PC-9 (cell line): ENCODE measurements around the gene SPON1. TPM values are rescaled to one million over a fixed set of nuclear protein-coding genes. Genes with fewer than 3 reads are reported as not detected.

Source experiments
- BruUV-seq: library from RNA; stranded (reverse); fragments of 400-500 nt; replicated peaks from 2 replicates; lab custom pipeline; 2021; lab: Mats Ljungman, UMichigan
- CTCF ChIA-PET: fragments of 300-600 bp; sonication (Branson Sonifier 250); formaldehyde crosslinking; loops from one replicate; lab custom pipeline; 2022; ENCODE audit warnings: antibody characterized with exemption; lab: Charles Lee
- POLR2A ChIA-PET: fragments of 300-600 bp; sonication (Branson Sonifier 250); formaldehyde crosslinking; loops from one replicate; lab custom pipeline; 2022; ENCODE audit warnings: antibody characterized with exemption; ENCODE audit not compliant: unreplicated experiment; lab: Charles Lee
- DNase-seq, 2 experiments: peaks; one replicate each; pipeline versions ENCODE4 v3.0.0 to v3.0.0-alpha.2; 2015 to 2022; ENCODE audit warnings: mixed read lengths in 1 of 2
- H2AFZ ChIP-seq: fragments of 200-600 bp; sonication (generic); 2 replicates; pipeline ENCODE4 v1.8.1; 2017; ENCODE audit warnings: antibody characterized with exemption
- H3F3A ChIP-seq: fragments of 200-600 bp; sonication (generic); 2 replicates; pipeline ENCODE4 v1.8.1; 2017; ENCODE audit warnings: antibody characterized with exemption, mild to moderate bottlenecking, low read depth; ENCODE audit not compliant: insufficient read depth
- H3K27ac ChIP-seq: fragments of 200-600 bp; sonication (generic); 2 replicates; pipeline ENCODE4 v1.6.1; 2016; ENCODE audit warnings: mixed run types
- H3K27me3 ChIP-seq: fragments of 200-600 bp; sonication (generic); 2 replicates; pipeline ENCODE4 v1.6.1; 2016; ENCODE audit warnings: low read depth, mixed run types; ENCODE audit not compliant: insufficient read depth
- H3K36me3 ChIP-seq: fragments of 200-600 bp; sonication (generic); 2 replicates; pipeline ENCODE4 v1.6.1; 2016; ENCODE audit warnings: low read depth, mixed run types
- H3K4me1 ChIP-seq: fragments of 200-600 bp; sonication (generic); replicated peaks from 2 replicates; pipeline ENCODE4 v1.6.1; 2016; ENCODE audit warnings: mixed run types; ENCODE audit not compliant: insufficient read depth
- H3K4me2 ChIP-seq: fragments of 200-600 bp; sonication (generic); 2 replicates; pipeline ENCODE4 v1.6.1; 2017; ENCODE audit warnings: mixed run types
- H3K4me3 ChIP-seq: fragments of 200-600 bp; sonication (generic); 2 replicates; pipeline ENCODE4 v1.6.1; 2016; ENCODE audit warnings: mixed run types
- H3K79me2 ChIP-seq: fragments of 200-600 bp; sonication (generic); 2 replicates; pipeline ENCODE4 v1.6.1; 2017; ENCODE audit warnings: low read depth, mixed run types
- H3K9me2 ChIP-seq: fragments of 200-600 bp; sonication (generic); 2 replicates; pipeline ENCODE4 v1.8.1; 2017; ENCODE audit warnings: mild to moderate bottlenecking; ENCODE audit not compliant: insufficient read depth
- H3K9me3 ChIP-seq: fragments of 200-600 bp; sonication (generic); 2 replicates; pipeline ENCODE4 v1.8.1; 2016; ENCODE audit warnings: low read depth; ENCODE audit not compliant: insufficient read depth
- H4K20me1 ChIP-seq: fragments of 200-600 bp; sonication (generic); 2 replicates; pipeline ENCODE4 v1.8.1; 2017; ENCODE audit not compliant: insufficient read depth
- EZH2 ChIP-seq: fragments of 200-600 bp; sonication (generic); IDR thresholded peaks from 2 replicates; pipeline ENCODE4 v1.8.0; 2017; ENCODE audit warnings: antibody characterized with exemption, low read depth
- intact Hi-C: fragments of 100-400 bp; cut with micrococcal nuclease; formaldehyde crosslinking; loops from one replicate; pipeline ENCODE4 v1.10.0; 2022; ENCODE audit not compliant: unreplicated experiment
- total RNA-seq: library from RNA; stranded (reverse); gene quantifications from 2 replicates; pipeline ENCODE4 v1.2.3, GENCODE V29; 2021
- TF ChIP-seq, protein P1 (sequence below): fragments of 200-600 bp; sonication (generic); conservative IDR thresholded peaks from 2 replicates; pipeline ENCODE4 v1.6.1; 2017; ENCODE audit warnings: mixed run types, antibody characterized with exemption, mild to moderate bottlenecking, moderate library complexity

Gene SPON1
- total RNA-seq, 1 experiment from 2014 or later, result 0.70 TPM

- Histone ChIP-seq H3K27me3 (no peaks in the 10 kb centered on the region), H3K4me3 (no peak overlapping the region), H4K20me1 (no peaks in the 10 kb centered on the region), H3K79me2 (no peaks in the 10 kb centered on the region), H3K4me2 (no peak overlapping the region), H3K27ac (no peak overlapping the region), H3K9me2 (no peaks in the 10 kb centered on the region), H3F3A (no peaks in the 10 kb centered on the region), H3K36me3 (no peaks in the 10 kb centered on the region), H3K9me3 (no peaks in the 10 kb centered on the region), H3K4me1 (no peaks in the 10 kb centered on the region), H2AFZ (no peak overlapping the region)
- intact Hi-C loops, result no loop called here
- ChIA-PET POLR2A (no interaction called here), CTCF (no interaction called here)
- no peak for DNase-seq
- TF ChIP-seq, protein P1, sequence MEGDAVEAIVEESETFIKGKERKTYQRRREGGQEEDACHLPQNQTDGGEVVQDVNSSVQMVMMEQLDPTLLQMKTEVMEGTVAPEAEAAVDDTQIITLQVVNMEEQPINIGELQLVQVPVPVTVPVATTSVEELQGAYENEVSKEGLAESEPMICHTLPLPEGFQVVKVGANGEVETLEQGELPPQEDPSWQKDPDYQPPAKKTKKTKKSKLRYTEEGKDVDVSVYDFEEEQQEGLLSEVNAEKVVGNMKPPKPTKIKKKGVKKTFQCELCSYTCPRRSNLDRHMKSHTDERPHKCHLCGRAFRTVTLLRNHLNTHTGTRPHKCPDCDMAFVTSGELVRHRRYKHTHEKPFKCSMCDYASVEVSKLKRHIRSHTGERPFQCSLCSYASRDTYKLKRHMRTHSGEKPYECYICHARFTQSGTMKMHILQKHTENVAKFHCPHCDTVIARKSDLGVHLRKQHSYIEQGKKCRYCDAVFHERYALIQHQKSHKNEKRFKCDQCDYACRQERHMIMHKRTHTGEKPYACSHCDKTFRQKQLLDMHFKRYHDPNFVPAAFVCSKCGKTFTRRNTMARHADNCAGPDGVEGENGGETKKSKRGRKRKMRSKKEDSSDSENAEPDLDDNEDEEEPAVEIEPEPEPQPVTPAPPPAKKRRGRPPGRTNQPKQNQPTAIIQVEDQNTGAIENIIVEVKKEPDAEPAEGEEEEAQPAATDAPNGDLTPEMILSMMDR, result no peak
- no peak for TF ChIP-seq EZH2
- no TSS peak for BruUV-seq
Measured at GRCh38 chr11:14106303-14107049, 144.0 kb downstream of the SPON1 start.

DNA sequence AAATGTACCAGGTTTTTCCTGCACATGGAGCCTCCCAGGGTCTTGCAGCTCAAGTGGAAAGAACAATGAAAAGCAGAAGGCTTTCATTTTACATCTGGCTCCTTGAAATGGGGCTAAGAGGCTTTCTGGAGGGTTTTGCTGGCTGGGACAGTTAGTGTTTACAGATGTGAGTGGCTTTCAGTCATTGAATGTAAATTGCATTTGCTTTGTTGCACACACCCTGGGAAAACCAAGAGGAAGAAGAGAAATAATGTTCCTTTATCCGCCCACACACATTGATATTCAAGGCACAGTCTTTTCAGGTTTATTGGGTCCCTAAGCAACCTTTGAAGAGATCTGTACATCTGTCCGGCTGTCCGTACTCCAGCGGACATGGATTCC lies 144.5 kb downstream of the SPON1 start:
- Histone ChIP-seq H3K27me3 (no peaks in the 10 kb centered on the region), H3K4me2 (no peak overlapping the region), H3K9me3 (no peaks in the 10 kb centered on the region), H3K36me3 (no peaks in the 10 kb centered on the region), H3K4me3 (no peak overlapping the region), H3K79me2 (no peaks in the 10 kb centered on the region), H3K9me2 (no peaks in the 10 kb centered on the region), H2AFZ (no peak overlapping the region), H3F3A (no peaks in the 10 kb centered on the region), H3K27ac (no peak overlapping the region), H3K4me1 (no peaks in the 10 kb centered on the region), H4K20me1 (no peaks in the 10 kb centered on the region)
- no TSS peak for BruUV-seq
- ChIA-PET POLR2A (no interaction called here), CTCF (no interaction called here)
- no peak for DNase-seq
- TF ChIP-seq EZH2, result no peak
- TF ChIP-seq, protein P1, result no peak
- intact Hi-C loops, result no loop called here

DNA sequence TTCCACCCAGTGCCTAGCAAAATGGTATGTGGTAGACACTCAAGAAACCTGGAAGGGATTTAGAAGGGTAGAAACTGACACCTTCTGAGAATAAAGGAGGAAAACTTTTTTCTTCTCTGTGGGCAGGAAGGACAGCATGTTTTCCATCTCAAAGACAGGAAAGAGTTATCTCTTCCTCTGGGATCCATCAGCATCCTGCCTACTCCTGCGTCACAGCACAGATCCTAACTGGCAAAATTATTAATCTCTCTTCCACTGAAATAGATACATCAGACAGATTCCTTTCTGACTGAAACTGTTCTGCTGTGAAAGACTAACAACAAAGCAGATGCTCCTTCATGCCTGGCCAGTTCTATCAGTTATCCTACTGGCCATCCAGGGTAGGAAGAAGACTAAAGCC lies 147.2 kb downstream of the SPON1 start:
- POLR2A ChIA-PET, result no interaction called here
- CTCF ChIA-PET, result no interaction called here
- Histone ChIP-seq H3K4me3 (no peak overlapping the region), H3K36me3 (no peaks in the 10 kb centered on the region), H2AFZ (no peak overlapping the region), H3F3A (no peaks in the 10 kb centered on the region), H3K4me1 (no peaks in the 10 kb centered on the region), H3K4me2 (no peak overlapping the region), H3K27ac (no peak overlapping the region), H3K9me3 (no peaks in the 10 kb centered on the region), H3K27me3 (no peaks in the 10 kb centered on the region), H4K20me1 (no peaks in the 10 kb centered on the region), H3K9me2 (no peaks in the 10 kb centered on the region), H3K79me2 (no peaks in the 10 kb centered on the region)
- intact Hi-C loops, result no loop called here
- DNase-seq, result no peak
- no TSS peak for BruUV-seq
- no peak for TF ChIP-seq EZH2
- TF ChIP-seq, protein P1, result no peak
